GM19240 (cell line): ENCODE results near the gene WDR5.

ENCODE experiments used
- DNase-seq: peaks from one replicate; pipeline ENCODE4 v3.0.0; 2011; ENCODE audit warnings: low spot score; ENCODE audit not compliant: insufficient read length

Gene WDR5

DNA sequence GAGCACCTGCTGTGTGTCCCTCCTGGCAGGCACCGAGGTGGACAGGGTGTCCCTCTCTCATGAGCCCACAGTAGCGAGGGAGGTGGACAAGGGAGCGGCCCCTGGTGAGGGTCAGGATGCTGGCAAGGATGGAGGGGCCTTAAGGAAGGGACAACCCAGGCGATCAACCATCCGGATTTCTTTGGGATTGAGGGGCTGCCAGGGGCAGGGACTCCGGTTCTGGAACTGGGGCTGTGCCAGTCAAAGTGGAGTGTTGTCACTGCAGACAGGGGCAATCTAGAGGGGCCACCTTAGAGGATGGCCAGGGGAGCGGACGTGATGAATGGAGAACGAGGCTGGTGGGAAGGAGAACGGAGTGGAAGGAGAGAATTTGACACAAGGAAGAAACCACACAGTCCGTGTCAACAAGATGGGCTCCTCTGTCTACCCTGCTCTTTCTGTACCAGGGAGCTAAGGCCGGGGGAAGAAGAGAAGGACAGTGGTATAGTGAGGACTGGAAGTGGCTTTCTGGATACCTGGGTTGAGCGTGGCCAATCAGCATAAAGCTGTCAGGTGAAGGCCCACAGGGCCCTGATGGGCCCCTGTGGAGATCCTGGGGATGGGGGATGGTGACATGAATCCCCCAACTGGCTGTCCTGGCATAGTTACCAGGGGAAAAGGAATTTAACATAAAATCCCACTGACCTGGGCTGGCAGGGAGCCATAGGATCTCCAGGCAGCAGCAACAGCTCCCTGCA is 4.2 kb upstream of the WDR5 start:
- no peak for DNase-seq

DNA sequence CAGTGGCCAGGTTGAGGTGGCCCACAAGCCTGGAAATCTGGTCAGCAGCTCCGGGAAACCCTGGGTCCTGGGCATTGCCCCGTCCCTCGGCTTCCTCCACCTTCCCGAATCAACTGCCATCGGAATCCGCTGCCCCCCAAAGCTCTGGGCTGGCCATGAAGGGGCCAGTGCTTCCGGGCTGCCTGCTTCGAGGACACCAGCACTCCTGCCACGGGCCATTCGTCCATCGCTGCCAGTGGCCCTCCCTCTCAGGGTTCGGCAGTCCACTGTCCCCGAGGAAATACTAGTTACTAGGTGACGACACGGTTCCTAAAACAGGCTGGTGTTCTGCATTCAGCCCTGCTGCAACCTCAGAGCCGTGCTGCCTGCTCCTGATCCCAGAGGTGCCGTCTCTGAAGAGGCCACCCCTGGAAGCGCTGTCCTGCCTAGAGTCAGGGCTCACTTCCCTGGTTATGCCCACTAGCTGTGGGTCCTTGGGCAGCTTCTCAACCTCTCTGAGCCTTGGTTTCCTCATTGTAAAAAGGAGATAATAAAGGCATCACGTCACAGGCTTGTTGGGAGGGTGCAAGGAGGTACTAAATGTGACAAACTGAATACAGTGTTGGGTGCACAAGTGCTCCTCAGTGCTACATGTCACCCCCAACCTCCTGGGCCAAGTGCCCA is 3.5 kb upstream of the WDR5 start:
- DNase-seq, result no peak

DNA sequence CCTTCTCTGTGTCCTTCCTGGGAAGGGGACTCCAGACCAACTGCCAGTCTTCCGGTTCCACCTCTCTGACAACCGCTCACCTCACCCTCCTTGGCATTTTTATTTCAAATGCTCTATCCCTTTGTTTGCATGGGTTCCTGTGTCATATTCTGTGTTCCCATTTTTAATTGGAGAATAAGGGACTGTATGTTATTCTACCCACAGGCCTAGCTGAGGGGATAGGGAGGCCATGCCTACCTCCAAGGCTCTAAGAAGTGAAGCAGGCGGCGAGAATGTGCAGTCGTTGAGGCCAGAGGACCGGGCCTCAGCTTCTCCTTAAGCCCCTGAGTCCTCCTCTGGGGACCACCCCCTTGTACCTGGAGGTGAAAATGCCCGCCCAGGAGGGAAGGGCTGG is 936 bp upstream of the WDR5 start:
- DNase-seq, result no peak

DNA sequence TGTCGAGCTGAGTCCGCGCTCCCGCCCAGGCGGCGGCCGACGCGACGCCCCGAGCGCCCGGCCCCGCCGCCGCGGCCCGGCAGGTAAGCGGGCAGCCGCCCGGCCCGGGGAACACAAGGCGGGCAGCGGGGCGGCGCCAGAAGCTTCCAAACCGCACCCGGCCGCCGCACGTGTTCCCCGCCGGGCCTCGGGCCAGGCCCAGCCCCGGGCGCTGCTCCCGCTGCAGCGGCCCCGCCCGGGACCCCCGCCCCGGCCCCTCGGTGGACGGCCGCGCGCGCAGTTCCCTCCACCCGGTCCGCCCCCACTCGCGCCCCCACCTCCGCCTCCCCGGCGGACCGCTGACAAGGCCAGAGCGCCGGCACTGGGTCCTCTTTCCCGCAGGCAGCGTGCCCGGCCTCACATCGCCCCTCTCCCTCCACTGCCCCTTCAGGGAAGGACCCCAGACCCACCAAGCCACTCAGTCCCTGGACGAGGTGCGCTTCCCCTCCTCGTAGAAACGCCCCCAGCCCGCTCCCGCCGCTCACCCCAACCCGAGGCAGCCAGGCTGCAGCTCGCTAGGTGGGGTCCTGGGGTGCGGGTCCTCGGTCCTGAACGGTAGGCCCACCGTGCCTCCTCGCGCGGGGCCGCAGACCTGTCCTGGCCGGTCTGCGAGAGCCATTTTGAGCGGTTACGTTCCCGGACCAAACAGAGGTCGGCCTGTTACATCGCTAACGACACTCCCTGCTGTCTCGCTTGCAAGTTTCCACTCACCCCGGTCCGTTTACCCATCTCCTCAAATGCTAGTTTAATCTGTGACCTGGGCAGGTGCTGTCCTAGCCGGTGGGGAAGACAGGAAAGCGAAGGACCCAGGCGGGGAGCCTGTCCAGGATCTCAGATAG is 475 bp downstream of the WDR5 start:
- DNase-seq, result peak; percentile 27

DNA sequence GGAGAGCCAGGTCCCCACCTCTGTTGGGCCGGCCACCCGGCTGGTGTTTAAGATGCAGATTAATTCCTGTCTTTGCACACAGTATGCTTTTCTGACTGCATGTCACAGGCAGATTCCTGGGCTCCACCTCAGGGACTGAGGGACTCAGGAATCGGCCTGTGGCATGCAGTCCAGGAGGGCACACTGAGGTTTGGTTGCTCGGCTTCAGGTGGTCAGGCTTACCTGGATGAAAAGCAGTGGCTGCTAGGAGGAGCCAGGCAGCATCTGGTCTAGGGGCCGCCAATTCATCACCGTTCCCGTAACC is 1.1 kb downstream of the WDR5 start:
- no peak for DNase-seq

DNA sequence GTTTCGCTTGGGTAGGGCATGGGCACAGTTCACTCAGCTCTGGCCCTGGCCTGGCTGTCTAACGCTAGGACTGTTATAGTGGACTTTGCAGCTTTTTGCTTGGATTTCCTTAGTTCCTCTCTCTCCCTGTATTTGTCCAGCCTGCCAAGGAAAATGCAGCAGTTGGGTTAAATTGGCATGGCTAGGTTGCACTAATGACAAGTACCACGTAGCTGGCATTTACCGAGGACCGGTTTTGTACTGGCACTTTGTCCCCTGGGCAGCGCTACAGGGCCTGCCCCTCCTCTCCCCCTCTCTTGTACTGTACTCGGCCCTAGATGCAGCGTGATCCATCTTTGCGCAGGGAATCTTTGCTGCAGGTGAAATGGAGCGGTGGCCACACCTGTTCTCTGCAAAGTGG is 2.4 kb downstream of the WDR5 start:
- DNase-seq, result no peak

DNA sequence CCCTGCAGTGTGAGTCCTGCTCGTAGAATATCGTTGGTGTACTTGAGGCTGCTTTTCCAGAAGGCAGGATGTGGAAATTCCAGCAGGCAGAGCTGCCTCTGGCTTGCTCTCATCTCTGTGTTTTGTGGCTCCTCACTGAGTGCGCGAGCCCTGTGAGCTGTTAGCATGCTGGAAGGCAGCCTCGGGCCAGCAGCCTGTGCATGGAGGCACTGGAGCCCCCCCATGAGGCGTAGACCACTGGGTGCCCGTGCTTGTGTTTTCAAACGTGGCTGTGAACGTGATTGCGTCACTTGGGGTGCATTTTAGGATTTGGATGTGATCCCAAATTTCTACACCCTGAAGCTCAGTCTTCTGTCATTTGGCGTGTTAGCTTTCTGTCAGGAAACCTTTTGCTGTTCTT is 3.2 kb downstream of the WDR5 start:
- DNase-seq, result no peak

DNA sequence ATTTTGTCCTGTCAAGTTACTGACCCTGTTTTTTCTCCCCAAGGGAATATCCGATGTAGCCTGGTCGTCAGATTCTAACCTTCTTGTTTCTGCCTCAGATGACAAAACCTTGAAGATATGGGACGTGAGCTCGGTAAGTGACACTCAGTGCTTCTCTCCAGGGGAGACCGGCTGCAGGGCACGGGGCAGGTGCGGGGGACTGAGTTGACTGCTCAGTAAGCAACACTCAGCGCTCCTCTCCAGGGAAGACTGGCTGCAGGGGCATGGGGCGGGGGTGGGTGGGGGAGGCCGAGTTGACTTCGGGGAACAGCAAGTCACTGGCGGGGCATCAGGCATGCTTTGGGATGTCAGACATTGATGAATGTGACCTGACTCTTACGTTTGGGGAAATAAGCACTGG is 6.0 kb downstream of the WDR5 start:
- no peak for DNase-seq

DNA sequence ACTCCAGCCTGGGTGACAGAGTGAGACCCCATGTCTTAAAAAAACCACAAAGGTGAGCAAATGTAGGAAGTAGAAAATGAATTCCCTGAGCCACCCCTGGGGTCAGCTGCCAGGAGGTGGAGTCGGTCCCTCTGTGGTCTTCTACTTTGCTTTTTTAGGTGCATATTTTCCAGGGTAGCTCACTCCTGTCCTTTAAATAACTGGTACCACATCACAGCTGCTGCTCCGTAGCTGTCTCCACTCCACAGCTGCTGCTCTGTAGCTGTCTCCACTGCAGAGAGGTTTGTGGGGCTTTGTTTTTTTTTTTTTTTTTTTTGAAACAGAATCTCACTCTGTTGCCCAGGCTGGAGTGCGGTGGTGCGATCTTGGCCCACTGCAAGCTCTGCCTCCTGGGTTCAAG is 8.9 kb downstream of the WDR5 start:
- DNase-seq, result no peak

DNA sequence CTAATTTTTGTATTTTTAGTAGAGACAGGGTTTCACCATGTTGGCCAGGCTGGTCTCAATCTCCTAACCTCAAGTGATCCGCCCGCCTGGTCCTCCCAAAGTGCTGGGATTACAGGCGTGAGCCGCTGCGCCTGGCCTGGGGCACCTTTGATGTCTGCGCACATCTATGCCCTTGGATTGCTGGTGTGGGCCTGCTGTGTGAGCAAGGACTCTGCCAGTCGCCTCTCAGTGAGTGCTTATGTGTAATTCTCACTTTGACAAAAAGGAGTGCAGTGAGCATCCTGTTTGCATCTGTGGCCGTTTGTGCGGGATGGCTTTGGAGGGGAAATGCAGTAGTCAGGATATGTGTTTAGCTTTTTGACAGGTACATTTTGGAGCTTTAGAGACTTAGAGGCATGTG is 9.4 kb downstream of the WDR5 start:
- DNase-seq, result no peak

DNA sequence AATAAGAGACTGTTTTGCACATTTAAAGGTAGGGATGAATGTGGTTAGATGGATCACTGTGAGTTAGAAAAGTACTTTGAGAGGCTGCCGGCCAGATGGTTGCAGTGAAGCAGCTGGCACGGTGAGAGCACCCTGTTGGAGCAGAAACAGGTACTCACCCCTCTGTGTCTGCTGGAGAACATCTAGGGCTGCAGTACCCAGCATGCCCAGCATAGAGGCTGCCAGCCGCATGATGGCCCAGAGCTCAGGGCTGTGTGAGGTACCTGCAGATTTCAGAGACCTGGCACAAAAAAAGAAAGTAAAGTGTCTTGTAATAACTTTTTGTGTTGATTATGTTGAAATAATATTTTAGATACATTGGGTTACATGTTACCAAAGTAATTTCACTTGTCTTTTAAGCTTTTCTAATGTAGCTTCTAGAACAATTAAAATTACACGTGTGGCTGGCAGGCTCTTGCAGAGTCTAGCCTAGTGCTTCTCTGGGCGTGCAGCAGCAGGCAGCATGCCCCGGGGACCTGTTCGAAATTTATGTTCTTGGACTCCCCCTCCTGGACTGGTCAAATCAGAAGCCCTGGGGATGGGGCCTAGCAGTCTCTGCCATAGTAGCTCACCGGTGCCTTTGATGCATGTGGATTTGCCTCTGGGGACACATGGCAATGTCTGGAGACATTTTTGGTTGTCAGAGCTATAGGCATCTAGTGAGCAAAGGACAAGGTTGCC is 11.1 kb downstream of the WDR5 start:
- DNase-seq, result no peak

DNA sequence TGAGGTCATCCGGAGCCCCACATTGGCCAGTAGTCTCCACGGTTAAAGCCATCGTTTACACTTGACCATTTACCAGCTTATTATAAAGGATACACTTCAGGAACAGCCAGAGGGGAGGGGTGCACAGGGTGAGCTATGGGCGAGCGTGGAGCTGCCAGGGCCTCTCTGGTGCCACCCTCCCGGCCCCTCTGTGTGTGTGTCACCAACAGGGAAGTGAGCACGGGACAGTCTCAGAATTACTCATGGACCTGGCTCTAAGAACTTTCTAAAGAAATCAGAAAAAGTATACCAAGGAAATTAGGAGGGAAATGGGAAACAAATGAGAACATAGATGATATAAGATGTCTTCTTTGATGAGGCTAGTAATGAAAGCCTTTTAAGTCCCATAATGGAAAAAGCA is 13.5 kb downstream of the WDR5 start:
- DNase-seq, result no peak

DNA sequence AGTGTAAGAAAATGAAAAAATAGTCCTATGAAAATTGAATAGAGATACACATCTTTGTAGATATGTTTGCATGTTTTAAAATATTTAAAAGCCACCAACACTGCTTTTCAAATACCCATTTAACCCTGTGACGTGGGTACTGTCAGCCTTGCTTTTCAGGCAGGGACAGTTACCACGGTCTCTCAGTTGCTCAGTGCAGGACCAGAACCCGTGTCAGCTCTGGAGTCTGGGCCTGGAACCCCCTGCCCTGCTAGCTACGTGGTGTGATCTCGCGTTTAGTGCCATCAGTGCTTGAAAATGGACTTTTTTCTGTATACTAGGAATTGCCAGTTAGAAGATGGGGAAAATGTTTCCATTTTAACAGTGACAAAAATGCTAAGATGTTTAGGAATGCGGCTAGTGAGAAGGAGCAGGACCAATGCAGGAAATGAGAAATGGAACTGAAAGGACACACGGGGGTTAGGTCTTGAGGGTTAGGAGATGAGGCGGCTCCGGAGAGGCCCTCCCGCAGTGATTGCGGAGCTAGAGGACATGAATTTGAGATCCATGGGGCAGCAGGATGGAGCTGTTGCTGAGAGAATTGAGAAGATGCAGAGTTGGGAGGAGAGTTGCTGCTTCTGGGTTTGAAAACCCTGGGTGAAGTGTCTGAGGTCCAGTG is 14.8 kb downstream of the WDR5 start:
- DNase-seq, result no peak

DNA sequence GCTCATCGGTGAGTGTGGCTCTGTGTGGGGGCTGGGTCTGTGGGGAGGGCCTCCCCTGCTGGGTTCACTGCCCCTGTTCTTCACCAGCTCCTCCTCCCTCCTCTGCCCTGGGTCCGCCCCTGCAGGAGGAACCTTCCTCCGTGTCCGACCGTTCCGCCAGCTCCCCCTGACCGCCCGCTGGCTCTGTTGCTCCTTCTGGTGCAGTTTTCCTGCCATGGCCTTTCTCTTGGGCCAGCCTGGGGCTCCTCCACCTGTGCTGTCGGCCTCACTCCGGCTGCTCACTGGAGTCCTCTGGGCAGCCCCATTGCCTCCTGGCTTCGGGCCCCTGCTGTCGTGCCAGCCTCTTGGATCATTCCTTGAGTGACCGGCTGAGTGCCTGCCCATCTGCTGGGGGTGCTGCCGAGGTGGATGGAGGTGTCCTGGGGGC is 16.2 kb downstream of the WDR5 start:
- DNase-seq, result no peak

DNA sequence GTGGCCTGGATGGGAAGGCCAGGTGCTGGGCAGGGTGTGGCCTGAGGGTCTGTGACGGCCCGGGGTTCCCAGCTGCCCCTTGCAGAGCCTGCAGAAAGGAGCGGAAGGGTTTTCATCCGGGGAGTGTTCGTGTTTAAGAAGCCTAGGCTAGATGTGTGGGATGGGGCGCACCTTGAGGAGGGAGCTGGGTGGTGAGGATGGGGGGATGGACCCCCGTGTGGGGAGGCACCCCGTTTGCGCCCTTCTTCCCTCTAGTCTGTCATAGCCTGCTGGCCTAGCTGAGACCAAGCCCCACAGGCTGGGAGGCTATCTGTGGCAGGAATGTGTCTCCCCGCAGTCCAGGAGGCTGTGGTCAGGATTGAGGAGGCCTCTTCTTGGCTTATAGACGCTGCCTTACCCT is 16.6 kb downstream of the WDR5 start:
- DNase-seq, result no peak

DNA sequence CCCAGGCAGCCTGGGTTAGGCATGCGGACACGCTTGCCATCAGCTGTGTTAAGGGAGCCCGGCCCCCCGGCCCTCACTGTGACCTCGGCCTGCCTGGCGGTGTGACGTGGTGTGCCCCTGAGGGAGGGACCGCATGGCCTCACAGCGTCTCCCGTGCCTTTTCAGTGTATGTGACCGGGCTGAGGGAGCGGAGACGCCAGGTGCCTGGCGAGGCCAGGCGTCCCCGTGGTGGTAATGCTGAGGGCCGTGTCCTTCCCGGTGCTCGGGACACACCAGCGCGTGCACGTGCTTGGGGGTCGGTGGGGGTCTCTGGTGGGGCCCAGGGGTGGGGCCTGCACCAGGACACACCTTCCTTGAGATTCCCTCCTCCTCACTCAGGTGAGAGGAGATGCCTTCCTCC is 17.6 kb downstream of the WDR5 start:
- no peak for DNase-seq

DNA sequence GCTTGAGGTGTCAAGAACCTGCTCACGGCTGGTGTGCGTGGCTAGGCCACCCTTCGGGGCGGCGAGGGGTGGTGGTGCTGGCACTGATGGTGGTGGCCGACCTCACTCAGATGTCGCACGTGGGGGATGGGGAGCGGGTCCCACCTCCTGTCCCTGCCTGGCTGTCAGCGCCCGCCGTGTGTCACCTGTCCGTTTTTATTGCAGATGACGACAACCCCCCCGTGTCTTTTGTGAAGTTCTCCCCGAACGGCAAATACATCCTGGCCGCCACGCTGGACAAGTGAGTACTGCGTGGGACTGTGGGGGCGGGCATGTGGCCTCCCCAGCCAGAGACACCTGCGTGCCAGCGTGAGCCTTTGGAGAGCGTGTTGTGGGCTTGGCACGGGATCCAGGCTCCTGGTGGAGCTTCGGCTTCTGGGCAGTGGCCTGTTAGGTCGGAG is 18.4 kb downstream of the WDR5 start:
- DNase-seq, result no peak

DNA sequence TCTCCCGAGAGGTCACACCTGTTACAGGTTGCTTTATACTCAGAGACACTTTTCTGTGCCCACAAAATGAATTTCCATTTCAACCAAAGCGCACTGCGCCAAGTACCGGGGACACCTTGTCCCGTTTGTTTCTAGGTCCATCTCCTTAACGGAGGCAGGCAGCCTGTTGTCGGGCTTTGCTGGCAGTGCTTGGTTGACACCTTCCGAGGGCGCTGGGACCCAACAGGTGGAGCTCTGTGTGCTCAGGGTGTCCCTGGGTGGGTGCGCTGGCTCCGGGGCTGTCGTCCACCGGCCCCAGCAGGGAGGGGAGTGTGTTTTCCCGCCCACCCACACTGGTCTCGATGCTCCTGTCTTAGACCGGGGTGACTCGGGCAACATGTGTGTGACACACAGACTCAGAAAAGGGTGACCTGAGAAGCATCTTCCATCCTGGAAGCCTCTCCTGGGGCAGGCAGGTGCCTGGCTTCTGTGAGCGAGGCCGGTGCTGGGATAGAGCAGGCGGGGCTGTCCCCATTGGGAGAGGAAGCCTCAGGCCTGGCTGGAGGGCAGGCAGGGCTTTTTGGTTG is 20.0 kb downstream of the WDR5 start:
- DNase-seq, result no peak

DNA sequence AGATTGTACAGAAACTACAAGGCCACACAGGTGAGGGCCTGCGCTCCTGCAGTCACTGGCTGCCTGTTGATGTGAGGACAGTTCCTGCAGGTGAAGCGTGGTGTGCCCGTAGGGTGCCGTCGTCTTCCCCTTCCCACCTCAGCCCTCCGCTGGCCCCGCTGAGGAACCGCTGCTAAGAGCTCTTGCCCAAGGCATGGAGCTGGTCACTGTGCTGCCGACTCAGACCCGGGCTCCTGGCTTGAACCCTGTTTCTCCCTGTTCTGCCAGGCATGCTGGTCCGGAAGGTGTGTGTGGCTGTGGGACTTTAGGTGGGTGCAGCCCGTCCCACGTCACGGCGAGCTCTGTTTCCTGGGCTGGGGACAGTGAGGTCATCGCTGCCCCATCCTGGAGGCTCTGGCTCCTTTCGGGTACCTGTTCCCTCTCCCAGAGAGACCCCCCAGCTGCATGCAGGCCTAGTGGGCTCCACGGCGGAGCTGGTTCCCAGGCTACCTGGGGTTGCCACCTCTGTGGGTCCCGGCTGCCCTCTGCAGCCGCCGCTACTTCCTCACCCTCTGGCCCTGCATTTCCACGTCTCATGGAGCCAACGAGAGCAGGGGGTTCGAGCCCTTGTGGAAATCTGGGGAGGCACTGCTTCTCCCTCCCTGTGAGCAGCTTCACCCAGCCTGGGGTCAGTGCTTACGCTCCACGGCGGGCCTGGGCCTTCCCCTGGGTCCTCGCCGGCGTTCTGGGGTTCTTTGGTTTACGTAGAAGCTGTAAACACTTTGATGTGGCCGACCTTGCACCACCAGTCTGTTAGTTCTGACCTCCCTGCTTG is 20.9 kb downstream of the WDR5 start:
- no peak for DNase-seq

DNA sequence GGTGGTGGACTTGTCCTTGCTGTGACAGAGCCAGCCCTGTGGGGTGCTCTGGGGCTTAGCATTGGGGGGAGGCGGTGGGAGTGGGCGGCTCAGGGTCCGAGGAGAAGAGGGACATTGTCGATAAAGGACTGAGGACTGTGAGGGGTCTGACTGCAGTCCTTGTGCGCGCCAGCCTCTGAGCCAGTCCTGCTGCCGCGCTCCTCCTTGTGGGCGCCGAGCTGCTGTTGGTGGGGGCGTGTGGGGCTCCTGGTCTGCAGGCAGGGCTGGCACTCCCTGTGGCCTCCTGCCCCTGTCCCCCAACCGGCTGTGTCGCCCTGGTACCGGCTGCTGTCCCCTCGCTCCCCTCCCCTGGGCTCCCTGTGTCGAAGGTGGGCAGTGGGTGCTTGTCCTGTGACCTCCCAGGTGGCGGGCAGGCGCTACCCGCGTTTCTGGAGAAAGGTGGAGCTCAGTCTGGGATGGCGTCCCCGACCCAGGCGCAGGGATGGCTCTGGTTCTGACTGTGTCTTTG is 21.6 kb downstream of the WDR5 start:
- no peak for DNase-seq
